C4-2B (cell line): Measurements from ENCODE around the gene POLE3.
"Not testable (repeated sequence)": the region's sequence is repeated elsewhere in the genome, so short reads cannot be mapped to it uniquely, and the experiment has no call there.

Source experiments
- H3K27ac ChIP-seq: fragments of 450-650 bp; 2 replicates; pipeline ENCODE4 v1.5.1; 2017
- CTCF ChIP-seq: fragments of 450-650 bp; conservative IDR thresholded peaks from 2 replicates; pipeline ENCODE4 v1.5.1; 2017; ENCODE audit warnings: mild to moderate bottlenecking
- ZFX ChIP-seq: fragments of 450-650 bp; IDR thresholded peaks from 2 replicates; pipeline ENCODE4 v1.6.1; 2017

Gene POLE3

DNA sequence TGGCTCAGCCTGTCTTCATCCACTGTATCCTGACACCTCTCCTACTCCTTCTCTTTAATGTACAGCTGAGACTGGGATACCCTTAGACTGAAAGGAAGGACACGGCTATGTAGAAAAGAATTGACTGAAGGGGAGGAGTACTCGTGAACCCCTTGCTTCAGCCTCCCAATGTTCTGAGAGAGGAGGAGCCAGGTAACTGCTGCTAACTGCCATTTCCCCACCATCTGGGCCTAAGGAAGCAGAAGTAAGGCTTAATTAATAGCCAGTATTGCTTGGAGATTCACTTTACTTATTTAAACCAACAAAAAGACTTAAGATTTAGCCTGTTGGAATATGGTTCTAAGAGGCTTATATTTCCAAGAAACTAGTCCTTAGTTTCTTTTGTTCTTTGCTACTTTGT is 34.3 kb upstream of the POLE3 start:
- no peak for TF ChIP-seq ZFX
- no peak for TF ChIP-seq CTCF
- no peak overlapping the region for H3K27ac ChIP-seq

- not testable (repeated sequence) for H3K27ac ChIP-seq
These were observed 27.2 kb upstream of the POLE3 start for GRCh38 chr9:113437716-113438115.

DNA sequence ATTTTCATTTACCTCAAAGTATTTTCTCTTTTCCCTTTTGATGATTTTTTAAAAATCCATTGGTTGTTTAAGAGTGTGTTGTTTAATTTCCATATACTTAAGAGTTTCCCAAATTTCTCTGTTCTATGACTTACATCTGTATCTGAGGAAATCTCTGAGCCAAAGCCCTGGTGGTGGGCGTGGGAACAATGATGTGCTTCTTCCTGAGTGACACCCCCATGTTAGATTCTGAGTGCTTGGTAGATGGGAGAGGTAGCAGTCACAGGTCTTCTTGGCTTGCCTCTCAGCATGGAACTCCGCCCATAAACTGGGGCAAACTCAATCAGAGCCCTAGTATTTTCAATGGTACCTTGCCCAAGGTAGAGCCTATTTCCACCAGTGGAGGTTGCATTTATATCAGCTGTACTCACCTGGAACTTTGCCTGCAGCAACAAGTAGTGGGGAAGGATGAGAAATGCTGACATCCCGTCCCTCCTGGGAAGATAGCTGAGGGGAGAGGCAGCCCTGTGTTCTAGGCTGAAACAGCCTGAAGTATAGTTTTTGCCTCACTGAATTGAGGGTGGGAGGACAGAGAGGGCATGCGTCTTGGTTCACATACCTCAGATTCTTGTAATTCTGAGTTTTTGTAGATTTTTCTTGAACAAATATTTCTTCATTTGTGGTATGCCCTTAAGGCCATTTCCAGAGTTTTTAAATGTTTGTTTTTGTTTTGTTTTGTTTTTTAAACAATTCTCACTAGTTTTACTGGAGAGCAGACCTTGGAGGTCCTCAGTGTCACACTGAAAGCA is 26.4 kb upstream of the POLE3 start:
- TF ChIP-seq CTCF: no peak
- TF ChIP-seq ZFX: no peak

DNA sequence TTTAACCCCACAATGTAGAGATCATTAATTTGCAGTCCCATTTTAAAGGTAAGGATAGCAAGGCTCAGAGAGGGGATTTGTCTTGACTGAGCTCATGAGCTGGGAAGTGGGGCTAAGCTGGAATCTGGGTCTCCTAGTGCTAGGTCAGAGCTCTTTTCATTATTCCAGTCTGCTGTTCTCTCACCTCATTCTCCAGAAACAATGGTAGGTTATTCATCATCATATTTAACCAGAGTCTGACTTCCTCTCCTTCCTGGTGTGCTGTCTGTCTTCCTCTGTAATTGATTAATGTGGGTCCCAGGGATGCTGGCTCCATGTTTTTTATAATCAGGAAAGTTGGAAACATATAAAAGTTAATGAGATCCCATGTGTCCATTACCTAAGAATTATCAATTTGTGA is 20.7 kb upstream of the POLE3 start:
- H3K27ac ChIP-seq: no peak overlapping the region
- TF ChIP-seq CTCF: no peak
- no peak for TF ChIP-seq ZFX

More for the DNA sequence above, 26.4 kb upstream of the POLE3 start:
- no peak overlapping the region for H3K27ac ChIP-seq

DNA sequence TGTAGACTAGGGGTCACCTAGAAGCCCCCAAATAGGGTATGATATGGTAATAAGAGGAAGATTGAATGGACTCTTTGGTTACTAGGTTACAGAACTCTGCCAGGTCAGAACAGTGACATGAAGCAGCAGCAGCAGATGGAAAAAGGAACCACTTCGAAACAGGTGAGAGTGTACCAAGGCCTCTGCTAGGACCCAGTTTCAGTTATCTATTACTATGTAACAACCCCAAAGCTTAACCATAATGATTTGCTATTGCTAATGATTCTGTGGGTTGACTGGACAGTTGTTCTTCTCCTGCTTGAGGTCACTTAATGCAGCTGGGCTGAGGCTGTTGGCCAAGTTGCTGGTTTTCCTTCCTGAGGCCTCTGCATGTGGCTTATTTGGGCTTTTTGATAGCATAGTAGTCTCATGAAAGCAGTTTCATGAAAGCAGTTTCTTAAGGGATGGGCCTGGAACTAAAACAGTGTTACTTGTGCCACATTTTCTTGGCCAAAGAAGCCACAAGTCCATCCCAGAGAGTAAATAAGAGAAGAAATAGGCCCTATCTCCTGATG is 17.7 kb upstream of the POLE3 start:
- TF ChIP-seq ZFX (no peak), CTCF (no peak)
- H3K27ac ChIP-seq: no peak overlapping the region

- no peak overlapping the region for H3K27ac ChIP-seq
- no peak for TF ChIP-seq ZFX
- no peak for TF ChIP-seq CTCF
These were observed 17.2 kb upstream of the POLE3 start for GRCh38 chr9:113427629-113428028.

GRCh38 chr9:113426701-113427100 is 16.2 kb upstream of the POLE3 start:
- no peak overlapping the region for H3K27ac ChIP-seq
- TF ChIP-seq CTCF (no peak), ZFX (no peak)

DNA sequence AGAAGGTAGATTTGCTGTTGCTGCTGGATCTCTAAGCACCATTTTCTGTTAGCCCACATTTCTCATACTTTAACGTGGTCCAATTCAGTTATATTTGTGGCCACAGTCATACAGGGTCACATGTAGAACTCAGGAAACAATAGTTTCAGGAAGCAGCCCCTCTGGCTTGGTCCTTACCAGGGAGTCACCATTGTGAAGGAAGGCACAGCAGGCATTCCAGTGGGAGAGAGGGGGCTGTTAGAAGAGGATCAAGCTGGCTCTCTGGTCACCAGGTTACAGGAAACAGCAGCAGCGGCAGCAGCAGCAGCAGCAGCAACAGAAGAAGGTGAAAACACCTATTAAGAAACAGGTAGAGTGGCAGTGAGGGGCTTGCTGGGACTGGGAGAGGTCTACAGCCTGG is 14.6 kb upstream of the POLE3 start:
- no peak overlapping the region for H3K27ac ChIP-seq
- no peak for TF ChIP-seq CTCF
- no peak for TF ChIP-seq ZFX
